HCT116 (cell line): ENCODE data around the gene RLBP1. TPM values are rescaled to one million over a fixed set of nuclear protein-coding genes. Genes with fewer than 3 reads are reported as not detected.

Source experiments
- ATAC-seq: fragments of 200-7000 bp; cut with Tn5 transposase; 2 replicates; pipeline ENCODE4 v1.9.1; 2020; ENCODE audit warnings: mild to moderate bottlenecking, moderate library complexity
- BruUV-seq: library from RNA; stranded (reverse); fragments of 400-500 nt; replicated peaks from 2 replicates; lab custom pipeline; 2021; lab: Mats Ljungman, UMichigan
- CTCF ChIA-PET: fragments of 300-600 bp; sonication (Branson Sonifier 250); formaldehyde crosslinking; loops from one replicate; lab custom pipeline; 2021; ENCODE audit warnings: antibody characterized with exemption; lab: Charles Lee
- POLR2A ChIA-PET: fragments of 300-600, 350-600 bp; sonication (Branson Sonifier 250); formaldehyde crosslinking; loops from one replicate; lab custom pipeline; 2021; ENCODE audit warnings: antibody characterized with exemption; lab: Charles Lee
- RAD21 ChIA-PET, 2 experiments: fragments of 300-600 bp; sonication (Branson Sonifier 250); formaldehyde crosslinking; loops; one replicate each; lab custom pipeline; 2023; ENCODE audit warnings: low total read pairs in 2 of 2; ENCODE audit not compliant: uncharacterized antibody in 2 of 2, unreplicated experiment in 2 of 2, low non-redundant PET in 1 of 2; lab: Charles Lee
- DNase-seq: peaks from one replicate; pipeline ENCODE4 v3.0.0-alpha.2; 2010; ENCODE audit warnings: low read depth, low spot score
- H2AFZ ChIP-seq: fragments of 200-600 bp; shearing (Covaris generic), sonication (generic); 2 replicates; pipeline ENCODE4 v1.6.1; 2017; ENCODE audit warnings: low read depth, mixed run types, mixed read lengths, antibody characterized with exemption, low read length; ENCODE audit not compliant: poor library complexity, severe bottlenecking
- H3K27ac ChIP-seq: 2 replicates; pipeline ENCODE4 v1.5.1; 2012; ENCODE audit warnings: low read depth, low read length
- H3K27me3 ChIP-seq: fragments of 200-600 bp; sonication (generic); 2 replicates; pipeline ENCODE4 v1.6.1; 2016; ENCODE audit warnings: mixed run types, low read length, mixed read lengths; ENCODE audit not compliant: insufficient read depth
- H3K36me3 ChIP-seq, 2 experiments: fragments of 200-500 bp in 1 of 2; fragments of 200-600 bp in 1 of 2; sonication (Bioruptor generic) in 1 of 2; sonication (generic) in 1 of 2; 2 replicates each; pipeline versions ENCODE4 v1.5.1 to v1.6.1; 2014 to 2016; ENCODE audit warnings: low read length in 2 of 2, inconsistent platforms in 1 of 2, mixed read lengths in 1 of 2, mixed run types in 1 of 2; ENCODE audit not compliant: insufficient read depth in 2 of 2, control insufficient read depth in 1 of 2
- H3K4me1 ChIP-seq, 2 experiments: fragments of 200-600 bp in 1 of 2; sonication (generic) in 1 of 2; 2 replicates each; pipeline versions ENCODE4 v1.5.1 to v1.6.1; 2012 to 2017; ENCODE audit warnings: low read length in 2 of 2, inconsistent platforms in 1 of 2, mild to moderate bottlenecking in 1 of 2, mixed read lengths in 1 of 2, mixed run types in 1 of 2, moderate library complexity in 1 of 2; ENCODE audit not compliant: insufficient read depth in 2 of 2, control insufficient read depth in 1 of 2
- H3K4me2 ChIP-seq: fragments of 200-600 bp; sonication (generic); 2 replicates; pipeline ENCODE4 v1.6.1; 2017; ENCODE audit warnings: mixed run types, low read length, mixed read lengths
- H3K4me3 ChIP-seq, 2 experiments: fragments of 200-600 bp in 1 of 2; sonication (generic) in 1 of 2; replicated peaks in 1 of 2; 2 replicates each; pipeline ENCODE4 v1.5.1; 2011 to 2016; ENCODE audit warnings: low read length in 2 of 2, control low read depth in 1 of 2, low read depth in 1 of 2, mild to moderate bottlenecking in 1 of 2, mixed read lengths in 1 of 2, mixed run types in 1 of 2
- H3K79me2 ChIP-seq: fragments of 200-600 bp; sonication (generic); 2 replicates; pipeline ENCODE4 v1.6.1; 2017; ENCODE audit warnings: mild to moderate bottlenecking, mixed run types, low read length, moderate library complexity, mixed read lengths; ENCODE audit not compliant: insufficient read depth
- H3K9ac ChIP-seq: fragments of 200-600 bp; sonication (generic); 2 replicates; pipeline ENCODE4 v1.6.1; 2016; ENCODE audit warnings: low read length, mixed read lengths
- H3K9me2 ChIP-seq: fragments of 200-600 bp; sonication (generic), shearing (Covaris generic); 2 replicates; pipeline ENCODE4 v1.6.1; 2017; ENCODE audit warnings: mixed run types, mild to moderate bottlenecking, moderate library complexity; ENCODE audit not compliant: insufficient read depth
- H3K9me3 ChIP-seq, 2 experiments: fragments of 200-500 bp in 1 of 2; fragments of 200-600 bp in 1 of 2; sonication (Bioruptor generic) in 1 of 2; sonication (generic) in 1 of 2; 2 replicates each; pipeline ENCODE4 v1.6.1; 2014 to 2017; ENCODE audit warnings: low read length in 2 of 2, mixed read lengths in 2 of 2, inconsistent platforms in 1 of 2, low read depth in 1 of 2, mild to moderate bottlenecking in 1 of 2, mixed run types in 1 of 2, moderate library complexity in 1 of 2; ENCODE audit not compliant: control insufficient read depth in 1 of 2, insufficient read depth in 1 of 2
- H4K20me1 ChIP-seq: fragments of 200-600 bp; sonication (generic), shearing (Covaris generic); 2 replicates; pipeline ENCODE4 v1.6.1; 2017; ENCODE audit warnings: mixed run types, mild to moderate bottlenecking, moderate library complexity; ENCODE audit not compliant: insufficient read depth
- EGR1 ChIP-seq: IDR thresholded peaks from 2 replicates; pipeline ENCODE4 v1.6.1; 2012; ENCODE audit warnings: low read depth
- ELF1 ChIP-seq: IDR thresholded peaks from 2 replicates; pipeline ENCODE4 v1.6.1; 2012; ENCODE audit warnings: low read depth, borderline replicate concordance
- EZH2phosphoT487 ChIP-seq: fragments of 200-600 bp; IDR thresholded peaks from 2 replicates; pipeline ENCODE4 v1.6.1; 2018; ENCODE audit warnings: antibody characterized with exemption, borderline replicate concordance
- FOSL1 ChIP-seq: IDR thresholded peaks from 2 replicates; pipeline ENCODE4 v1.6.1; 2012; ENCODE audit warnings: low read depth
- POLR2A ChIP-seq: IDR thresholded peaks from 2 replicates; pipeline ENCODE4 v1.7.0; 2011; ENCODE audit warnings: borderline replicate concordance; ENCODE audit not compliant: insufficient read depth, insufficient read length; ENCODE audit errors: extremely low read depth
- POLR2AphosphoS5 ChIP-seq: IDR thresholded peaks from 2 replicates; pipeline ENCODE4 v1.6.1; 2011; ENCODE audit warnings: mild to moderate bottlenecking, low read depth, low read length, moderate library complexity
- SP1 ChIP-seq: IDR thresholded peaks from 2 replicates; pipeline ENCODE4 v1.6.1; 2012; ENCODE audit warnings: low read depth
- SRF ChIP-seq: IDR thresholded peaks from 2 replicates; pipeline ENCODE4 v1.6.1; 2012; ENCODE audit warnings: low read depth
- ZNF274 ChIP-seq: fragments of 200-500 bp; sonication (Bioruptor generic); IDR thresholded peaks from 2 replicates; pipeline ENCODE4 v1.6.1; 2014; ENCODE audit warnings: mild to moderate bottlenecking, low read depth, low read length, inconsistent platforms
- intact Hi-C: fragments of 100-400 bp; cut with micrococcal nuclease; formaldehyde crosslinking; loops from 2 replicates; pipeline ENCODE4 v1.10.0; 2022
- total RNA-seq: library from RNA; stranded (reverse); gene quantifications from one replicate; pipeline ENCODE4 v1.2.1, GENCODE V29; 2021; ENCODE audit not compliant: unreplicated experiment
- TF ChIP-seq, protein P1 (sequence below): IDR thresholded peaks from 2 replicates; pipeline ENCODE4 v1.6.1; 2012; ENCODE audit warnings: low read depth

The RLBP1 gene
- total RNA-seq, 1 experiment from 2014 or later = 0.12 TPM

DNA sequence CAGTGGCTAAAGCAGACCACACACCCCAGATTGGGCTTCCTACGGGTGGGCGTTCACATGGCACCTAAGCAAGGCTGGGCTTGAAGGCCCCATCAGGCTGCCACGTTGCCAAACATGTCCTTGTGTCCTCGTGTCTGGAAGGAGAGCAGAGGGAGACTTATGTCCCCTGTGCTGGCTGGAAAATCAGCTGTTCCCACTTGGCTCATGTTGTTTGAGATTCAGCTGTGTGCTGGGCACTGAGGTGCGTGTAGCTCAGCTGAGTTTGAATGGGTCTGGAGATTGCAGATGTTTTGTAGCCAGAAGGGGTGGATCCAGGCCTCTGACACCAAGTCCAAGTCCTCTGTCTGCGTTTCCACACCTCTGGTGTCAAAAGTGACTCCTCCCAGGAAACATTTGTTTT, 34.6 kb downstream of the RLBP1 start (continued):
- TF ChIP-seq POLR2AphosphoS5 (no peak), SRF (no peak), POLR2A (no peak), SP1 (no peak), ELF1 (no peak), EZH2phosphoT487 (no peak), ZNF274 (no peak), FOSL1 (no peak)
- TF ChIP-seq, protein P1, sequence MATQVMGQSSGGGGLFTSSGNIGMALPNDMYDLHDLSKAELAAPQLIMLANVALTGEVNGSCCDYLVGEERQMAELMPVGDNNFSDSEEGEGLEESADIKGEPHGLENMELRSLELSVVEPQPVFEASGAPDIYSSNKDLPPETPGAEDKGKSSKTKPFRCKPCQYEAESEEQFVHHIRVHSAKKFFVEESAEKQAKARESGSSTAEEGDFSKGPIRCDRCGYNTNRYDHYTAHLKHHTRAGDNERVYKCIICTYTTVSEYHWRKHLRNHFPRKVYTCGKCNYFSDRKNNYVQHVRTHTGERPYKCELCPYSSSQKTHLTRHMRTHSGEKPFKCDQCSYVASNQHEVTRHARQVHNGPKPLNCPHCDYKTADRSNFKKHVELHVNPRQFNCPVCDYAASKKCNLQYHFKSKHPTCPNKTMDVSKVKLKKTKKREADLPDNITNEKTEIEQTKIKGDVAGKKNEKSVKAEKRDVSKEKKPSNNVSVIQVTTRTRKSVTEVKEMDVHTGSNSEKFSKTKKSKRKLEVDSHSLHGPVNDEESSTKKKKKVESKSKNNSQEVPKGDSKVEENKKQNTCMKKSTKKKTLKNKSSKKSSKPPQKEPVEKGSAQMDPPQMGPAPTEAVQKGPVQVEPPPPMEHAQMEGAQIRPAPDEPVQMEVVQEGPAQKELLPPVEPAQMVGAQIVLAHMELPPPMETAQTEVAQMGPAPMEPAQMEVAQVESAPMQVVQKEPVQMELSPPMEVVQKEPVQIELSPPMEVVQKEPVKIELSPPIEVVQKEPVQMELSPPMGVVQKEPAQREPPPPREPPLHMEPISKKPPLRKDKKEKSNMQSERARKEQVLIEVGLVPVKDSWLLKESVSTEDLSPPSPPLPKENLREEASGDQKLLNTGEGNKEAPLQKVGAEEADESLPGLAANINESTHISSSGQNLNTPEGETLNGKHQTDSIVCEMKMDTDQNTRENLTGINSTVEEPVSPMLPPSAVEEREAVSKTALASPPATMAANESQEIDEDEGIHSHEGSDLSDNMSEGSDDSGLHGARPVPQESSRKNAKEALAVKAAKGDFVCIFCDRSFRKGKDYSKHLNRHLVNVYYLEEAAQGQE = no peak

DNA sequence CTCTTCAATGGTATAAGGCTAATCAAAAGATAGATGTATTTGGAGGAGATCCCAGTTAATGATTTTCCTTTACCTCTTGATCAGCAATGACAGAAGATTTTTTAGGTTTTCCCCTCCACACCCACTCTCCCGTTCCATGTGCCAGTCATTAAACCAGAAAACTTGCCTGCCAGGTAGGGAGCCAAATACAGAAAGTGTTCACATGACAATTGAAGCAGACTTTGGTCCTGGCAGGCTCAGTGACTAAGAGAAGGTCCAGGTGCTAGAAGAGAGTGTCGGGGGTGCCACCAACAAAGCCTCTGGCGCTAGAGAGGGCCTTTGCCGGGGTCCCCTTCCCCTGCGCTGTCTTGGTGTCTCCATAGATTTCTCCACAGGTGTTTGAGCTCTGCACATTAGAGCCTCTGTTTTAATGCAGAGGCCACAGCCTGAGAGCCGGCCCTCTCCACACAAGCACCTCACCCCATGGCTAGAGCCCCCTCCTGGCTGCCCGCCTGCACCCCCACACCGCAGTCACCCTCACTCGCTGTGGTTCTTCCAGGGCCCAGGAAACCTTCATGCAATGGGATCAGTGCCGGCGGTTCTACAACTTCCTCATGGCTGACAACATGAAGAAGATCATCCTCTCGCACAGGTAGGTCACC, 36.4 kb downstream of the RLBP1 start:
- Histone ChIP-seq H3K27ac (no peak overlapping the region), H3K4me2 (no peak overlapping the region), H3K9ac (no peak overlapping the region), H3K4me1 (no peaks in the 10 kb centered on the region), H3K79me2 (no peaks in the 10 kb centered on the region), H3K27me3 (no peaks in the 10 kb centered on the region), H3K36me3 (no peaks in the 10 kb centered on the region), H3K9me3 (no peaks in the 10 kb centered on the region), H3K4me3 (no peak overlapping the region), H2AFZ (no peak overlapping the region), H4K20me1 (no peaks in the 10 kb centered on the region), H3K9me2 (no peaks in the 10 kb centered on the region)
- POLR2A ChIA-PET = no interaction called here
- DNase-seq = no peak
- no TSS peak for BruUV-seq
- ATAC-seq = no peak
- intact Hi-C loops = no loop called here
- CTCF ChIA-PET = interaction anchor here (1.9 kb wide), 1 partner anchor 10 kb away, joined by 4 read pairs; no protein-coding TSS in a partner anchor
- no peak for TF ChIP-seq EGR1
- TF ChIP-seq, protein P1 = no peak
- RAD21 ChIA-PET = no interaction called here
